C4-2B (cell line): Measurements from ENCODE around the gene GRB14.

Source experiments
- H3K27ac ChIP-seq: fragments of 450-650 bp; 2 replicates; pipeline ENCODE4 v1.5.1; 2017
- ZFX ChIP-seq: fragments of 450-650 bp; IDR thresholded peaks from 2 replicates; pipeline ENCODE4 v1.6.1; 2017
- TF ChIP-seq, protein P1 (sequence below): fragments of 450-650 bp; conservative IDR thresholded peaks from 2 replicates; pipeline ENCODE4 v1.5.1; 2017; ENCODE audit warnings: mild to moderate bottlenecking

GRB14 gene

DNA sequence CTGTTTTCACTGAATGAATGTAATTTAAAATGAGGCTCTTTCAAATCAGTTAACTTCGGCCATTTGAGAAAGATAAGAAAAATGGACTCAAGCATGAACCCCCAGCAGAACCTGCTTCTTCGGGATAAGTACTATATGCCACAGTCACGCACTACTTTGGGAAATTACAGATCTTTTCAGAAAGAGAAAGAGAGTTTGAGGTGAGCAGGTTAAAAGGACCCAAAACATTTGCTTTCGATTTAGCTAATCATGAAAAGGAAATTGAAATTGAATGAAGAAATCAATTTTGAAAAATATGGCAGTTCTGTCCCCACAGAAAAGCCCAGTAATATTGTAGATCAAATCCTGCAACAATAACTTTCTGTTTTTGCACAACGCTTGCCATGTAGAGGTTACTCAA is 156.9 kb downstream of the GRB14 start:
- no peak overlapping the region for H3K27ac ChIP-seq

DNA sequence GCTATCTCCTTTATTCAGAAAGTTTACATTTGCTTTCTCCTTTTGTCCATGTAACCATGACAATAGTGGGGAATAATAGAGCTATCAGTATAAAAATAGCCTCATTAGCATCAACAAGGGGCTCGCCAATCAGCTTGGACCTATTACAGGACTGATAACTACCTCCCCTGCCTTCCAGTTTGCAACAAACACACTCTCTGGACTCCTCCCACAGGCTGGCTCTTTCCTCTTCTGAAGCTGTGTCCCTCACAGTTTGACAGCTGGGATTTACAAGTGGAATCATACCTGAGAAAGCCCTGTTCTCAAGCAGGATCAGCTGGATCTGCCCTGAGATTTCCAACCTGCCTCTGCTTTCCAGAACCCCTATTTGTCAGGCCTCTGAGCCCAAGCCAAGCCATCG is 162.5 kb downstream of the GRB14 start:
- H3K27ac ChIP-seq, result no peak overlapping the region
- TF ChIP-seq, protein P1, sequence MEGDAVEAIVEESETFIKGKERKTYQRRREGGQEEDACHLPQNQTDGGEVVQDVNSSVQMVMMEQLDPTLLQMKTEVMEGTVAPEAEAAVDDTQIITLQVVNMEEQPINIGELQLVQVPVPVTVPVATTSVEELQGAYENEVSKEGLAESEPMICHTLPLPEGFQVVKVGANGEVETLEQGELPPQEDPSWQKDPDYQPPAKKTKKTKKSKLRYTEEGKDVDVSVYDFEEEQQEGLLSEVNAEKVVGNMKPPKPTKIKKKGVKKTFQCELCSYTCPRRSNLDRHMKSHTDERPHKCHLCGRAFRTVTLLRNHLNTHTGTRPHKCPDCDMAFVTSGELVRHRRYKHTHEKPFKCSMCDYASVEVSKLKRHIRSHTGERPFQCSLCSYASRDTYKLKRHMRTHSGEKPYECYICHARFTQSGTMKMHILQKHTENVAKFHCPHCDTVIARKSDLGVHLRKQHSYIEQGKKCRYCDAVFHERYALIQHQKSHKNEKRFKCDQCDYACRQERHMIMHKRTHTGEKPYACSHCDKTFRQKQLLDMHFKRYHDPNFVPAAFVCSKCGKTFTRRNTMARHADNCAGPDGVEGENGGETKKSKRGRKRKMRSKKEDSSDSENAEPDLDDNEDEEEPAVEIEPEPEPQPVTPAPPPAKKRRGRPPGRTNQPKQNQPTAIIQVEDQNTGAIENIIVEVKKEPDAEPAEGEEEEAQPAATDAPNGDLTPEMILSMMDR, result no peak
- no peak for TF ChIP-seq ZFX

More for the DNA sequence above, 156.9 kb downstream of the GRB14 start:
- TF ChIP-seq, protein P1, result no peak
- no peak for TF ChIP-seq ZFX

DNA sequence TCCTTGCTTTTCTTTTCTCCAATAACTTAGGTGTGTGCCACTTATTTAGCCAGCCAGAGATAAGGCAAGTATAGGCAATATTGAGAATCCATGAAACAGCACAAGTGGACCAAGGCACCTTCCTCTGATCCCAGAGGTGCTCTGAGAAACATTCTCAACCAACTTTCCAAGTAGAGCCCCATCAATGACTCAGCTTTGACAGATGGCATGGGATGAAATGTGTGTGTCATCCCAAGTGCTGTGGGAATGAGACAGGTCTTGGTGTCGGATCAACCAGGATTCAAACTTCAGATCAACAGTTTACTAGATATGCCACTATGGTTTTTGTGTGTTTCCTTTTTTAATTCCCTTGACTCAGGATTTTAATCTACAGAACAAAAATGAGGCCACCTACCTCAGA is 164.0 kb downstream of the GRB14 start:
- TF ChIP-seq, protein P1, result no peak
- H3K27ac ChIP-seq, result no peak overlapping the region

DNA sequence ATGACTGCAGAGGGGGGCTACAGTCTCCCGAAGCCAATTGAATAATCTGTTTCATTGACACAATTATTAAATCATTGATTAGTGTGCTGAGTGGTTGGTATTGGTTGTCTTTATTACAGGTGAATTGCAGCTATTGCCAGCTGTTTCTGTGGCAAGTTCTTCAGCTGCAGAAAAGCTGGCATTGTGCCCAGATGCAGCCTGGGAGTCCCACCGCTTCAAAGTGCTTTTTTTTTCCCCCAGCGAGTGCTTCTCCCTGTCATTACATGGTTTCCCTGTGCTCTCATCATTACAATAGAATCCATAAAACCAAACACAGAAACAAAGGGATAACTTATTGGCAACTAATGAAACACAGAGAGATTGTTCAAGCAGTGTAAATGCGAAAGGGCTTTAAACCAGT is 164.7 kb downstream of the GRB14 start:
- TF ChIP-seq ZFX, result no peak
- TF ChIP-seq, protein P1, result no peak
- no peak overlapping the region for H3K27ac ChIP-seq

DNA sequence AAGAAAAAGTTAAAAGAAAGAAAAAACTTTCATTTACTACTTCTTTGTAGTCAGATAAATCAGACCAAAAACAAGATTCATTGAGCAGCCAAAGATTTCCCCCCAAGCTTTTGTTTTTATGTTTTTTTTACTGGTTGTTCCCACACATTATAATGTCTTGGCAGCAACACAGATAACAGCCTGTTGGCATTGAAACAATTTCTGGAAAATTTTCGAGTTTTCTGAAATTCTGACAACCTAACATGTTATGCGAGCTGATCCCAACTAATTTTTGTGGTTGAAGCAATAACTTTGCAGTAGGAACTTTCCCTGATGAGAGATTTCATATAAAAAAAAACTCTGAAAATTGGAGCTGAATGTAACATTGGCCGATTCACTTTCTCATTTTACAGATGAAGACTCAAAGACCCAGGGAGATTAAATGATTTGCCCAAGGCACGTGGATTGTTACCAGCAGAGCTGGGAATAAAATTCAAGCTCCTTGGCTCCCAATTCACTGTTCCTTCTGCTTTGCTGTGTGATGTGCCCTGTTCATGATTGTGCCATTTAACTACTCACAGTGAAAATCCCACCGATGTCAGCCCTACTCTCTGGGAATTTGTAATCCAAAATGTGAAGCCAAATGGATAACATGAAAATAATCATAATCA is 167.5 kb downstream of the GRB14 start:
- no peak overlapping the region for H3K27ac ChIP-seq

DNA sequence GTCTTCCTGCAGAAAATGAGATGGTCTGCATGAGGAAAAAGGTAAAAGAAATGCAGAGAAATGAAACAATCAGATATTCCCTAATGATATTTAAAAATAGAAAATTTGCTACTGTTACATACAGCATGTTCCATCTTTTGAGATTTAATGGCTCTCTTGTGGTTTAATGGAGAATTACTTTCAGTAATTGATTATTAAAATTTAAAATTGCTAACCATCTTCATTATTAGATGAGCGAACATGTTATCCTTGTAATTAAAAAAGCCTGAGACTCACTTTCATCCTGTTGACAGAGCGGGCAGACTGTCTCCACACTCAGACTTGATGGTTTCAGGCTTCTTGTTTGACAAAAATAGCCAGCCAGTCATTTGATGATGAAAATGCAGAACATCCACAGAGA is 171.0 kb downstream of the GRB14 start:
- TF ChIP-seq, protein P1, result no peak
- TF ChIP-seq ZFX, result no peak
- H3K27ac ChIP-seq, result no peak overlapping the region

More for the DNA sequence above, 167.5 kb downstream of the GRB14 start:
- TF ChIP-seq, protein P1, result no peak
- no peak for TF ChIP-seq ZFX

DNA sequence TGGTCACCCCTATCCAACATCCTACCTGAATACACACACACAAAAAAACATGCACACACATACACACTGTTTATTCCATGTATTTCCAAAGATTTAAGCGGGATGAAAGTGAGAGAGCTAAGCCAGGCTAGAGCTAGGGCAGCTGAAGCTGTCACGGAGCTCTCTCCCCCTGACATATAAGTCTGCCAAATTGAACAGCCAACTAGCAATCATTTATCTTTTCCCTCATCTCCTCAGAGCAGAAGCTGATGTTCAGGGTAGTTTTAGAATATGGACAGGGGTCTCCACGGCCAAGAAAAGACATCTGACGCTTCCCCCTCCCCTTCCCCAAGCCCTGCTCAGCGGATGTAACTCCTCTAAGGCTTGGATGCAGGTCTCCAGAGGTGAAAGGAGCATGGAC is 171.6 kb downstream of the GRB14 start:
- H3K27ac ChIP-seq, result no peak overlapping the region
- TF ChIP-seq ZFX, result no peak
- TF ChIP-seq, protein P1, result no peak
